Endothelial cell of umbilical vein (primary cell): ENCODE data around the gene CTNND1. TPM values are rescaled to one million over a fixed set of nuclear protein-coding genes. Genes with fewer than 3 reads are reported as not detected.
A peak's percentile ranks its signal among the peaks of the same experiment; 100 is the strongest.

Source experiments
- BruUV-seq: library from RNA; stranded (reverse); fragments of 400-500 nt; replicated peaks from 2 replicates; lab custom pipeline; 2021; lab: Mats Ljungman, UMichigan
- CTCF ChIA-PET: fragments of 300-600, 350-600 bp; sonication (Branson Sonifier 250); formaldehyde crosslinking; loops from one replicate; lab custom pipeline; 2021; ENCODE audit warnings: antibody characterized with exemption, inconsistent platforms; lab: Charles Lee
- POLR2A ChIA-PET: fragments of 300-600, 350-600 bp; sonication (Branson Sonifier 250); formaldehyde crosslinking; loops from one replicate; lab custom pipeline; 2021; ENCODE audit warnings: antibody characterized with exemption, inconsistent platforms; lab: Charles Lee
- DNase-seq: peaks from one replicate; pipeline ENCODE4 v3.0.0-alpha.2; 2011; ENCODE audit warnings: low read depth, low spot score
- FAIRE-seq: peaks from 2 replicates; lab custom pipeline; 2011; peaks lifted over from hg19 to GRCh38; lab: Jason Lieb, UNC
- H2AFZ ChIP-seq: 2 replicates; pipeline ENCODE4 v1.6.0; 2012; ENCODE audit warnings: low read depth, low read length, control low read depth, inconsistent platforms
- H3K27ac ChIP-seq: 2 replicates; pipeline ENCODE4 v1.5.1; 2011; ENCODE audit warnings: low read depth, mild to moderate bottlenecking, control low read depth, low read length, moderate library complexity; ENCODE audit not compliant: insufficient read depth
- H3K27me3 ChIP-seq, 2 experiments: 2 replicates each; pipeline versions ENCODE4 v1.6.0 to v1.6.1; 2011; ENCODE audit warnings: low read length in 2 of 2, mixed read lengths in 1 of 2; ENCODE audit not compliant: control insufficient read depth in 2 of 2, insufficient read depth in 2 of 2
- H3K36me3 ChIP-seq, 2 experiments: 2 replicates in 1 of 2; 3 replicates in 1 of 2; pipeline ENCODE4 v1.5.1; 2011; ENCODE audit warnings: low read length in 2 of 2, mild to moderate bottlenecking in 1 of 2, moderate library complexity in 1 of 2; ENCODE audit not compliant: control insufficient read depth in 2 of 2, insufficient read depth in 2 of 2; ENCODE audit errors: extremely low read depth in 1 of 2
- H3K4me1 ChIP-seq: 3 replicates; pipeline ENCODE4 v1.5.1; 2011; ENCODE audit warnings: mild to moderate bottlenecking, low read length; ENCODE audit not compliant: control insufficient read depth, insufficient read depth; ENCODE audit errors: extremely low read depth
- H3K4me2 ChIP-seq: 2 replicates; pipeline ENCODE4 v1.6.1; 2011; ENCODE audit warnings: low read length, control low read depth, mixed read lengths; ENCODE audit not compliant: insufficient read depth
- H3K4me3 ChIP-seq, 3 experiments: fragments of 200-600 bp in 1 of 3; sonication (generic), shearing (Covaris generic) in 1 of 3; replicated peaks in 1 of 3; 2 replicates each; pipeline ENCODE4 v1.5.1; 2011 to 2016; ENCODE audit warnings: control low read depth in 3 of 3, low read length in 3 of 3, mild to moderate bottlenecking in 2 of 3, inconsistent platforms in 1 of 3, low read depth in 1 of 3, moderate library complexity in 1 of 3; ENCODE audit not compliant: insufficient read depth in 1 of 3
- H3K79me2 ChIP-seq: 2 replicates; pipeline ENCODE4 v1.6.0; 2012; ENCODE audit warnings: low read length, inconsistent platforms; ENCODE audit not compliant: control insufficient read depth, insufficient read depth
- H3K9ac ChIP-seq: replicated peaks from 2 replicates; pipeline ENCODE3; 2011; ENCODE audit warnings: low read length, control low read depth; ENCODE audit not compliant: insufficient read depth; ENCODE audit errors: extremely low read depth
- H3K9me1 ChIP-seq: replicated peaks from 3 replicates; pipeline ENCODE4 v1.6.0; 2011; ENCODE audit warnings: mild to moderate bottlenecking, low read length; ENCODE audit not compliant: control insufficient read depth, insufficient read depth; ENCODE audit errors: extremely low read depth
- H3K9me3 ChIP-seq: replicated peaks from 2 replicates; pipeline ENCODE4 v1.5.1; 2012; ENCODE audit warnings: low read length, inconsistent platforms; ENCODE audit not compliant: control insufficient read depth, insufficient read depth
- H4K20me1 ChIP-seq: replicated peaks from 2 replicates; pipeline ENCODE3; 2011; ENCODE audit warnings: mild to moderate bottlenecking, low read length; ENCODE audit not compliant: control insufficient read depth, insufficient read depth; ENCODE audit errors: extremely low read depth
- EZH2 ChIP-seq: IDR thresholded peaks from 2 replicates; pipeline ENCODE4 v1.6.1; 2012; ENCODE audit warnings: borderline replicate concordance, low read depth, mild to moderate bottlenecking, moderate library complexity, low read length, inconsistent platforms; ENCODE audit not compliant: severe bottlenecking
- FOS ChIP-seq: IDR thresholded peaks from 2 replicates; pipeline ENCODE4 v1.6.1; 2011; ENCODE audit warnings: mild to moderate bottlenecking, low read length, moderate library complexity, borderline replicate concordance; ENCODE audit not compliant: insufficient read depth
- GATA2 ChIP-seq: IDR thresholded peaks from 2 replicates; pipeline ENCODE4 v1.7.0; 2011; ENCODE audit warnings: low read depth, mild to moderate bottlenecking, moderate library complexity, mixed read lengths, low read length; ENCODE audit not compliant: insufficient read length, insufficient read depth
- JUN ChIP-seq: IDR thresholded peaks from 2 replicates; pipeline ENCODE4 v1.6.1; 2011; ENCODE audit warnings: borderline replicate concordance, low read depth; ENCODE audit not compliant: insufficient read length, insufficient read depth
- MYC ChIP-seq: IDR thresholded peaks from one replicate; pipeline ENCODE4 v1.6.1; 2011; ENCODE audit warnings: mild to moderate bottlenecking, low read depth, low read length
- POLR2A ChIP-seq: IDR thresholded peaks from 2 replicates; pipeline ENCODE4 v1.6.1; 2012; ENCODE audit warnings: low read depth, mild to moderate bottlenecking, control low read depth, low read length
- POLR2AphosphoS5 ChIP-seq: IDR thresholded peaks from 2 replicates; pipeline ENCODE4 v1.6.1; 2012; ENCODE audit warnings: low read depth, mild to moderate bottlenecking, control low read depth, low read length, moderate library complexity; ENCODE audit not compliant: insufficient read depth
- dilution Hi-C: fragments of 300-500 bp; cut with MboI; formaldehyde crosslinking; loops from one replicate; pipeline ENCODE4 v1.15.0; 2019; ENCODE audit warnings: low sequenced_read_pairs; ENCODE audit not compliant: extremely low pct_ligation_motif_present
- intact Hi-C: fragments of 100-400 bp; cut with micrococcal nuclease; formaldehyde crosslinking; loops from one replicate; pipeline ENCODE4 v1.10.0; 2022
- polyA plus RNA-seq, 4 experiments: library from polyadenylated mRNA; depleted of rRNA in 3 of 4; stranded (reverse) in 3 of 4; unstranded in 1 of 4; fragments of >200 nt; gene quantifications; 2 replicates each; pipeline versions ENCODE4 v1.2.1 to v1.2.3, GENCODE V29; 2011 to 2012; ENCODE audit warnings: missing spikeins in 1 of 4
- total RNA-seq: library from RNA; stranded (reverse); gene quantifications from 2 replicates; pipeline ENCODE4 v1.2.3, GENCODE V29; 2021
- TF ChIP-seq, protein P1 (sequence below), 2 donors: IDR thresholded peaks; 1 replicate in 1 of 2; 2 replicates in 1 of 2; pipeline ENCODE4 v1.5.1; 2011; ENCODE audit warnings: low read length in 2 of 2, mild to moderate bottlenecking in 2 of 2, moderate library complexity in 2 of 2, control low read depth in 1 of 2, inconsistent platforms in 1 of 2, low read depth in 1 of 2; ENCODE audit not compliant: insufficient read depth in 1 of 2; ENCODE audit errors: extremely low read depth in 1 of 2
- TF ChIP-seq, protein P2 (sequence below): IDR thresholded peaks from 2 replicates; pipeline ENCODE4 v1.6.1; 2011; ENCODE audit not compliant: insufficient read depth, insufficient read length

Gene CTNND1
- total and polyA plus RNA-seq, 2 donors (not counting 3 experiments of a cell fraction or from before 2014, with no cell fraction given), result 152 to 268 TPM

DNA sequence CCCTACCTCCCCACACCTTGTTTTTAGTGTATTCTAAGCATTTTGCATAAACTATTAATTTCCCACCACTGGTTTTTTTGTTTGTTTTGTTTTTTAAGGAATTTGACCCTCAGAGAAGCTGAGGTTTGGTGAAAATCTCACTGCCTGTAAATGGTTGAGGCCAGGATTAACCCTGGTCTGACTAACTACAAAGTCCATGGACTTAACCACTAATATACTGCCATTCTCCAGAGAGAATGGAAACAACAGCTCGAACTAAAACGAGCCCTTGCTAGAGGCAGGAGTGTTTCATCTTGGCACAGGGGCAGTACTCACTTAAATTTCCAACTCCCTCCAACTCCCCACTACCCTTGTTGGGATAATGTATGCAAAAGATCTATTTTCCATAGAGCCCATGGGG lies 3.0 kb downstream of the CTNND1 start:
- Histone ChIP-seq H3K4me3 (peak overlapping the region; percentile 68 to 98 (median 83)), H4K20me1 (peaks cover 11% of the 10 kb centered on the region), H3K4me2 (peak overlapping the region; percentile 100), H3K79me2 (peaks cover 78% of the 10 kb centered on the region), H3K27ac (peak overlapping the region; percentile 89), H3K4me1 (peaks cover 26% of the 10 kb centered on the region), H3K36me3 (no peaks in the 10 kb centered on the region), H3K9ac (peak overlapping the region; percentile 96), H3K27me3 (no peaks in the 10 kb centered on the region), H3K9me1 (no peaks in the 10 kb centered on the region), H2AFZ (no peak overlapping the region), H3K9me3 (no peaks in the 10 kb centered on the region)
- DNase-seq (no peak), FAIRE-seq (no peak)
- CTCF ChIA-PET, result interaction anchor here (0.6 to 13.5 kb wide), 6 partner anchors 13 to 54 kb away, joined by 3 to 375 read pairs (median 12); partner anchors contain the start of gene BTBD18
- BruUV-seq, result no TSS peak
- POLR2A ChIA-PET, result interaction anchor here (0.6 to 5.7 kb wide), 6 partner anchors 10 to 36 kb away, joined by 3 to 39 read pairs (median 4); no protein-coding TSS in a partner anchor
- TF ChIP-seq, protein P1, sequence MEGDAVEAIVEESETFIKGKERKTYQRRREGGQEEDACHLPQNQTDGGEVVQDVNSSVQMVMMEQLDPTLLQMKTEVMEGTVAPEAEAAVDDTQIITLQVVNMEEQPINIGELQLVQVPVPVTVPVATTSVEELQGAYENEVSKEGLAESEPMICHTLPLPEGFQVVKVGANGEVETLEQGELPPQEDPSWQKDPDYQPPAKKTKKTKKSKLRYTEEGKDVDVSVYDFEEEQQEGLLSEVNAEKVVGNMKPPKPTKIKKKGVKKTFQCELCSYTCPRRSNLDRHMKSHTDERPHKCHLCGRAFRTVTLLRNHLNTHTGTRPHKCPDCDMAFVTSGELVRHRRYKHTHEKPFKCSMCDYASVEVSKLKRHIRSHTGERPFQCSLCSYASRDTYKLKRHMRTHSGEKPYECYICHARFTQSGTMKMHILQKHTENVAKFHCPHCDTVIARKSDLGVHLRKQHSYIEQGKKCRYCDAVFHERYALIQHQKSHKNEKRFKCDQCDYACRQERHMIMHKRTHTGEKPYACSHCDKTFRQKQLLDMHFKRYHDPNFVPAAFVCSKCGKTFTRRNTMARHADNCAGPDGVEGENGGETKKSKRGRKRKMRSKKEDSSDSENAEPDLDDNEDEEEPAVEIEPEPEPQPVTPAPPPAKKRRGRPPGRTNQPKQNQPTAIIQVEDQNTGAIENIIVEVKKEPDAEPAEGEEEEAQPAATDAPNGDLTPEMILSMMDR (IDR thresholded peaks at IDR 0.05; ENCODE audit: extremely low read depth in 1 of 2, insufficient read depth in 1 of 2, low read depth in 1 of 2, low read length in 2 of 2), result no peak
- no peak for TF ChIP-seq EZH2
- no peak for TF ChIP-seq JUN
- TF ChIP-seq FOS, result no peak
- TF ChIP-seq GATA2, result no peak
- TF ChIP-seq MYC, result no peak
- TF ChIP-seq POLR2AphosphoS5, result no peak
- TF ChIP-seq, protein P2, sequence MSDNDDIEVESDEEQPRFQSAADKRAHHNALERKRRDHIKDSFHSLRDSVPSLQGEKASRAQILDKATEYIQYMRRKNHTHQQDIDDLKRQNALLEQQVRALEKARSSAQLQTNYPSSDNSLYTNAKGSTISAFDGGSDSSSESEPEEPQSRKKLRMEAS, result no peak
- no peak for TF ChIP-seq POLR2A
- intact Hi-C loops (loop anchor here (5.0 kb wide), 1 partner anchor 238 kb away; no protein-coding TSS in a partner anchor), dilution Hi-C loops (no loop called here)
